Prostate gland (tissue), 2 donors: Measurements from ENCODE around the gene PIGQ. TPM values are rescaled to one million over a fixed set of nuclear protein-coding genes. Genes with fewer than 3 reads are reported as not detected.
"Not testable (repeated sequence)": the region's sequence is repeated elsewhere in the genome, so short reads cannot be mapped to it uniquely, and the experiment has no call there.

ENCODE experiments used
- DNase-seq: peaks from one replicate; pipeline ENCODE4 v3.0.0-alpha.2; 2019; ENCODE audit warnings: low spot score
- H3K27ac ChIP-seq, 2 donors: fragments of 200-600 bp; sonication (generic); 2 replicates each; pipeline ENCODE4 v1.5.1; 2017 to 2019
- H3K27me3 ChIP-seq: fragments of 200-600 bp; sonication (generic); replicated peaks from 2 replicates; pipeline ENCODE4 v1.5.1; 2019; ENCODE audit not compliant: insufficient read depth
- H3K36me3 ChIP-seq, 2 donors: fragments of 200-600 bp; sonication (generic); 1 replicate in 1 of 2; 2 replicates in 1 of 2; pipeline versions ENCODE4 v1.5.1 to v1.8.1; 2017 to 2019
- H3K4me1 ChIP-seq: fragments of 200-600 bp; sonication (generic); replicated peaks from 2 replicates; pipeline ENCODE4 v1.5.1; 2019
- H3K4me3 ChIP-seq, 2 donors: fragments of 200-600 bp; sonication (generic); 2 replicates each; pipeline ENCODE4 v1.5.1; 2017 to 2019
- H3K9me3 ChIP-seq: fragments of 200-600 bp; sonication (generic); 2 replicates; pipeline ENCODE4 v1.5.1; 2017
- CTCF ChIP-seq, 4 experiments: fragments of 200-600 bp in 2 of 4; fragments of 450-650 bp in 2 of 4; sonication (generic) in 2 of 4; IDR thresholded peaks; 1 replicate in 3 of 4; 2 replicates in 1 of 4; pipeline ENCODE4 v1.5.1; 2016 to 2019; ENCODE audit warnings: antibody characterized with exemption in 4 of 4, mild to moderate bottlenecking in 2 of 4, moderate library complexity in 2 of 4
- POLR2A ChIP-seq: fragments of 450-650 bp; IDR thresholded peaks from one replicate; pipeline ENCODE4 v1.6.1; 2016; ENCODE audit warnings: antibody characterized with exemption, mild to moderate bottlenecking
- POLR2AphosphoS5 ChIP-seq: sonication (generic); formaldehyde crosslinking; IDR thresholded peaks from one replicate; pipeline ENCODE4 v1.6.1; 2017; ENCODE audit warnings: antibody characterized with exemption
- WGBS: methylation state at CpG from one replicate; pipeline ENCODE4 v1.1.5; 2018; 5-methylcytosine and 5-hydroxymethylcytosine counted together
- intact Hi-C: fragments of 100-400 bp; cut with DNase I; formaldehyde crosslinking; loops from one replicate; pipeline ENCODE4 v1.14.2; 2022
- total RNA-seq, 2 donors: library from RNA; depleted of rRNA; stranded (reverse); fragments of >200 nt; gene quantifications; one replicate each; pipeline ENCODE4 v1.1.0, GENCODE V29; 2016

PIGQ gene
- total RNA-seq, 2 donors from 2014 or later: 70.1 to 85.8 TPM

- H3K4me1 ChIP-seq: peaks cover 16% of the 10 kb centered on the region
Observed at GRCh38 chr16:595942-596735, 26.4 kb downstream of the PIGQ start.

GRCh38 chr16:596736-597060 lies 26.9 kb downstream of the PIGQ start:
- no peaks in the 10 kb centered on the region for H3K27me3 ChIP-seq
- H3K4me3 ChIP-seq: no peak overlapping the region
- H3K27ac ChIP-seq: no peak overlapping the region
- H3K4me1 ChIP-seq: peaks cover 16% of the 10 kb centered on the region
- peaks cover 0 to 4% of the 10 kb centered on the region in 2 donors for H3K36me3 ChIP-seq
- TF ChIP-seq POLR2AphosphoS5 (no peak), CTCF (IDR thresholded peaks at IDR 0.05) (no peak), POLR2A (no peak)
- 95% methylated on average over 12 of the region's 12 CpGs for WGBS
- intact Hi-C loops: no loop called here
- no peaks in the 10 kb centered on the region for H3K9me3 ChIP-seq
- no peak for DNase-seq

More at GRCh38 chr16:595942-596735, 26.4 kb downstream of the PIGQ start:
- Histone ChIP-seq H3K9me3 (no peaks in the 10 kb centered on the region), H3K36me3 (peaks cover 0 to 4% of the 10 kb centered on the region in 2 donors), H3K27me3 (no peaks in the 10 kb centered on the region), H3K4me3 (no peak overlapping the region), H3K27ac (no peak overlapping the region)
- 69% methylated on average over 33 of the region's 34 CpGs for WGBS
- TF ChIP-seq CTCF (IDR thresholded peaks at IDR 0.05) (no peak), POLR2AphosphoS5 (peak; percentile 40)
- intact Hi-C loops: no loop called here
- DNase-seq: no peak

- peaks cover 16% of the 10 kb centered on the region for H3K4me1 ChIP-seq
- H3K27ac ChIP-seq, H3K27me3 ChIP-seq, H3K36me3 ChIP-seq, DNase-seq, H3K9me3 ChIP-seq, intact Hi-C loops, H3K4me3 ChIP-seq: not testable (repeated sequence)
- WGBS: 99% methylated on average over 6 of the region's 7 CpGs
Observed at GRCh38 chr16:597655-598054, 27.9 kb downstream of the PIGQ start.

GRCh38 chr16:598823-599739 lies 29.3 kb downstream of the PIGQ start:
- WGBS: 94% methylated on average over 43 of the region's 43 CpGs
- TF ChIP-seq CTCF (IDR thresholded peaks at IDR 0.05) (no peak), POLR2A (no peak), POLR2AphosphoS5 (no peak)
- Histone ChIP-seq H3K4me1 (peaks cover 4% of the 10 kb centered on the region), H3K27me3 (no peaks in the 10 kb centered on the region), H3K27ac (no peak overlapping the region), H3K9me3 (no peaks in the 10 kb centered on the region), H3K4me3 (no peak overlapping the region), H3K36me3 (peaks cover 0 to 4% of the 10 kb centered on the region in 2 donors)
- intact Hi-C loops: no loop called here
- DNase-seq: no peak

GRCh38 chr16:600781-601180 lies 31.0 kb downstream of the PIGQ start:
- intact Hi-C loops: no loop called here
- no peaks in the 10 kb centered on the region for H3K4me1 ChIP-seq
- H3K4me3 ChIP-seq: no peak overlapping the region
- no peaks in the 10 kb centered on the region for H3K9me3 ChIP-seq
- no peaks in the 10 kb centered on the region for H3K27me3 ChIP-seq
- no peak for TF ChIP-seq POLR2A
- no peak for TF ChIP-seq POLR2AphosphoS5
- no peak for TF ChIP-seq CTCF (IDR thresholded peaks at IDR 0.05)
- 53% methylated on average over 7 of the region's 7 CpGs for WGBS
- peaks cover 0 to 4% of the 10 kb centered on the region in 2 donors for H3K36me3 ChIP-seq
- H3K27ac ChIP-seq: no peak overlapping the region
- DNase-seq: no peak
